GM23338 (cell line): ENCODE data around the gene PBX3. TPM values are rescaled to one million over a fixed set of nuclear protein-coding genes. Genes with fewer than 3 reads are reported as not detected.

Source experiments
- ATAC-seq: fragments of 200-7000 bp; cut with Tn5 transposase; 3 replicates; pipeline ENCODE4 v1.9.1; 2020
- DNase-seq: peaks from one replicate; pipeline ENCODE4 v3.0.0-alpha.2; 2015; ENCODE audit warnings: low spot score
- H2AFZ ChIP-seq: fragments of 200-600 bp; sonication (generic); 2 replicates; pipeline ENCODE4 v1.8.0; 2016; ENCODE audit warnings: antibody characterized with exemption, mild to moderate bottlenecking, moderate library complexity
- H3F3A ChIP-seq: fragments of 200-600 bp; sonication (generic); replicated peaks from 2 replicates; pipeline ENCODE4 v1.8.0; 2017; ENCODE audit warnings: antibody characterized with exemption, mixed run types, low read depth
- H3K27ac ChIP-seq: fragments of 200-600 bp; sonication (generic); 2 replicates; pipeline ENCODE4 v1.6.1; 2016; ENCODE audit warnings: low read depth
- H3K27me3 ChIP-seq: fragments of 200-600 bp; sonication (generic); 2 replicates; pipeline ENCODE4 v1.8.0; 2016; ENCODE audit warnings: mild to moderate bottlenecking, mixed run types, moderate library complexity; ENCODE audit not compliant: insufficient read depth
- H3K36me3 ChIP-seq: fragments of 200-600 bp; sonication (generic); 2 replicates; pipeline ENCODE4 v1.8.0; 2016; ENCODE audit warnings: mild to moderate bottlenecking; ENCODE audit not compliant: insufficient read depth
- H3K4me1 ChIP-seq: fragments of 200-600 bp; sonication (generic); 2 replicates; pipeline ENCODE4 v1.8.0; 2016; ENCODE audit warnings: mild to moderate bottlenecking, moderate library complexity; ENCODE audit not compliant: insufficient read depth
- H3K4me2 ChIP-seq: fragments of 200-600 bp; sonication (generic); 2 replicates; pipeline ENCODE4 v1.7.1; 2017; ENCODE audit warnings: mixed run types
- H3K4me3 ChIP-seq: fragments of 200-600 bp; sonication (generic); 2 replicates; pipeline ENCODE4 v1.6.1; 2016; ENCODE audit warnings: mixed run types
- H3K79me2 ChIP-seq: fragments of 200-600 bp; sonication (generic); replicated peaks from 2 replicates; pipeline ENCODE4 v1.8.0; 2017; ENCODE audit warnings: mild to moderate bottlenecking; ENCODE audit not compliant: insufficient read depth
- H3K9me2 ChIP-seq: fragments of 200-600 bp; sonication (generic); 2 replicates; pipeline ENCODE4 v1.8.0; 2017; ENCODE audit not compliant: insufficient read depth
- H4K20me1 ChIP-seq: fragments of 200-600 bp; sonication (generic); replicated peaks from 2 replicates; pipeline ENCODE4 v1.8.0; 2017; ENCODE audit warnings: mild to moderate bottlenecking; ENCODE audit not compliant: insufficient read depth
- H3K27ac Mint-ChIP-seq: 2 replicates; pipeline ENCODE4 v1.8.0; 2020; ENCODE audit warnings: inconsistent platforms, mild to moderate bottlenecking, moderate library complexity, mixed read lengths
- H3K27me3 Mint-ChIP-seq: 3 replicates; pipeline ENCODE4 v1.8.0; 2022; ENCODE audit warnings: low read depth, mild to moderate bottlenecking, moderate library complexity, mixed read lengths, inconsistent platforms; ENCODE audit not compliant: insufficient read depth, poor library complexity
- H3K36me3 Mint-ChIP-seq: 3 replicates; pipeline ENCODE4 v1.8.0; 2021; ENCODE audit warnings: low read depth, mild to moderate bottlenecking, inconsistent platforms, moderate library complexity, mixed read lengths
- H3K4me1 Mint-ChIP-seq: 3 replicates; pipeline ENCODE4 v1.8.0; 2020; ENCODE audit warnings: mild to moderate bottlenecking, inconsistent platforms, mixed read lengths
- H3K4me3 Mint-ChIP-seq: 3 replicates; pipeline ENCODE4 v1.8.0; 2021; ENCODE audit warnings: moderate library complexity, mild to moderate bottlenecking, inconsistent platforms, mixed read lengths
- H3K9me3 Mint-ChIP-seq: 3 replicates; pipeline ENCODE4 v1.8.0; 2020; ENCODE audit warnings: moderate library complexity, mild to moderate bottlenecking, inconsistent platforms, mixed read lengths
- CREB1 ChIP-seq: fragments of 250-450 bp; sonication (Bioruptor Pico); IDR thresholded peaks from 2 replicates; pipeline ENCODE4 v1.5.0; 2020; ENCODE audit warnings: low read depth, mild to moderate bottlenecking, moderate library complexity
- EZH2phosphoT487 ChIP-seq: fragments of 200-600 bp; sonication (generic); IDR thresholded peaks from one replicate; pipeline ENCODE4 v1.8.1; 2018; ENCODE audit warnings: antibody characterized with exemption; ENCODE audit not compliant: unreplicated experiment
- NANOG ChIP-seq: IDR thresholded peaks from 2 replicates; pipeline ENCODE4 v1.6.1; 2016; ENCODE audit warnings: antibody characterized with exemption, borderline replicate concordance
- ZNF331 ChIP-seq: fragments of 250-450 bp; sonication (Bioruptor Pico); IDR thresholded peaks from 2 replicates; pipeline ENCODE4 v1.5.0; 2020; ENCODE audit warnings: low read depth, mild to moderate bottlenecking, moderate library complexity
- polyA plus RNA-seq: library from polyadenylated mRNA; unstranded; fragments of >200 nt; fragmentation: Nextera tagmentation; extraction: Ambion mirVana; gene quantifications from 2 replicates; pipeline ENCODE4 v1.2.1, GENCODE V29; 2016
- total RNA-seq: library from RNA; depleted of rRNA; stranded (reverse); fragments of >200 nt; shearing (Covaris generic); gene quantifications from 2 replicates; pipeline ENCODE4 v1.2.3, GENCODE V29; 2014
- TF ChIP-seq, protein P1 (sequence below): IDR thresholded peaks from 2 replicates; pipeline ENCODE4 v1.6.1; 2016; ENCODE audit warnings: antibody characterized with exemption
- TF ChIP-seq, protein P2 (sequence below): fragments of 250-450 bp; sonication (Bioruptor Pico); IDR thresholded peaks from 2 replicates; pipeline ENCODE4 v1.5.0; 2020; ENCODE audit warnings: mild to moderate bottlenecking, moderate library complexity

The PBX3 gene
- total and polyA plus RNA-seq, 2 experiments from 2014 or later, result 28.9 to 50.5 TPM

DNA sequence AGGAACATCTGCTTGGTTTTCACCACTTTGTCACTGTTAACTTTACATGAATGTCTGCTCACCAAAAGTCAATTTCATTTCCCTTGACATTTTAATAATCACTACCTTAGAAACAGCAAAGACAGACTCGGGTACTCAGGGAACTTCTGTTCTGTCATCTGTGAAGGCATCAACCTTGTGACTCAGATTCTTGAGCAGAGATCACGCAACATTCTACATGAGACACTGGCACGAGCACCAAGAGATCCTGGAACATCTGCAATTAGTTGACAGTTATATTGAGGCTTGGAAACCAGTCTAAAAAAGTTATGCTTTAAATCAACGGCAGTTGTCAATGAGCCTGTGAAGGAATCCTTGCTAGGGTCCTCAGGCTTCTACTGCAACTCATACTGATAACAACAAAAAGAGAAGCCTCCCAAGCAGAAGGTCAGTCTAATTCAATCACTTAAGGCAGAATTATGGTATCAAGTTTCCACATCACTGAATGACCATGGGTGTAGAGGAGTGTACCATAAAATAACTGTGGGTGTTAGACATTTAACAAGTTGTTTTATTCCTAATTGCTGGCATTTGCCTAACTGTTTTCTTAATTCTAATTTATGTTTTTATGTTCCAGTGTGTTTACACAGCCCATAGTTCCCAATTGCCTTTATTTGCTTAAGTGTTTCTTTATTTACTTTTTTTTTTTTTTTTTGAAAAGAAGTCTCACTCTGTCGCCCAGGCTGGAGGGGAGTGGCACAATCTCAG, 3.3 kb upstream of the PBX3 start:
- no peak overlapping the region for H3K27ac ChIP-seq
- peaks cover 8% of the 10 kb centered on the region; the same call in 1 of the 2 replicates for H3K27me3 ChIP-seq
- H3K4me2 ChIP-seq, result no peak overlapping the region
- Mint-ChIP-seq H3K4me3 (no peak overlapping the region), H3K9me3 (no peaks in the 10 kb centered on the region), H3K27ac (no peak overlapping the region), H3K27me3 (peaks cover 12% of the 10 kb centered on the region), H3K4me1 (peaks cover 15% of the 10 kb centered on the region), H3K36me3 (peaks cover 6% of the 10 kb centered on the region)
- no peak overlapping the region for H3K4me3 ChIP-seq
- H3K79me2 ChIP-seq, result peaks cover 9% of the 10 kb centered on the region
- TF ChIP-seq, protein P1, sequence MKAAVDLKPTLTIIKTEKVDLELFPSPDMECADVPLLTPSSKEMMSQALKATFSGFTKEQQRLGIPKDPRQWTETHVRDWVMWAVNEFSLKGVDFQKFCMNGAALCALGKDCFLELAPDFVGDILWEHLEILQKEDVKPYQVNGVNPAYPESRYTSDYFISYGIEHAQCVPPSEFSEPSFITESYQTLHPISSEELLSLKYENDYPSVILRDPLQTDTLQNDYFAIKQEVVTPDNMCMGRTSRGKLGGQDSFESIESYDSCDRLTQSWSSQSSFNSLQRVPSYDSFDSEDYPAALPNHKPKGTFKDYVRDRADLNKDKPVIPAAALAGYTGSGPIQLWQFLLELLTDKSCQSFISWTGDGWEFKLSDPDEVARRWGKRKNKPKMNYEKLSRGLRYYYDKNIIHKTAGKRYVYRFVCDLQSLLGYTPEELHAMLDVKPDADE, result no peak
- TF ChIP-seq ZNF331 (no peak), EZH2phosphoT487 (no peak), CREB1 (CRISPR knock-in tag) (no peak), NANOG (no peak)
- TF ChIP-seq, protein P2, sequence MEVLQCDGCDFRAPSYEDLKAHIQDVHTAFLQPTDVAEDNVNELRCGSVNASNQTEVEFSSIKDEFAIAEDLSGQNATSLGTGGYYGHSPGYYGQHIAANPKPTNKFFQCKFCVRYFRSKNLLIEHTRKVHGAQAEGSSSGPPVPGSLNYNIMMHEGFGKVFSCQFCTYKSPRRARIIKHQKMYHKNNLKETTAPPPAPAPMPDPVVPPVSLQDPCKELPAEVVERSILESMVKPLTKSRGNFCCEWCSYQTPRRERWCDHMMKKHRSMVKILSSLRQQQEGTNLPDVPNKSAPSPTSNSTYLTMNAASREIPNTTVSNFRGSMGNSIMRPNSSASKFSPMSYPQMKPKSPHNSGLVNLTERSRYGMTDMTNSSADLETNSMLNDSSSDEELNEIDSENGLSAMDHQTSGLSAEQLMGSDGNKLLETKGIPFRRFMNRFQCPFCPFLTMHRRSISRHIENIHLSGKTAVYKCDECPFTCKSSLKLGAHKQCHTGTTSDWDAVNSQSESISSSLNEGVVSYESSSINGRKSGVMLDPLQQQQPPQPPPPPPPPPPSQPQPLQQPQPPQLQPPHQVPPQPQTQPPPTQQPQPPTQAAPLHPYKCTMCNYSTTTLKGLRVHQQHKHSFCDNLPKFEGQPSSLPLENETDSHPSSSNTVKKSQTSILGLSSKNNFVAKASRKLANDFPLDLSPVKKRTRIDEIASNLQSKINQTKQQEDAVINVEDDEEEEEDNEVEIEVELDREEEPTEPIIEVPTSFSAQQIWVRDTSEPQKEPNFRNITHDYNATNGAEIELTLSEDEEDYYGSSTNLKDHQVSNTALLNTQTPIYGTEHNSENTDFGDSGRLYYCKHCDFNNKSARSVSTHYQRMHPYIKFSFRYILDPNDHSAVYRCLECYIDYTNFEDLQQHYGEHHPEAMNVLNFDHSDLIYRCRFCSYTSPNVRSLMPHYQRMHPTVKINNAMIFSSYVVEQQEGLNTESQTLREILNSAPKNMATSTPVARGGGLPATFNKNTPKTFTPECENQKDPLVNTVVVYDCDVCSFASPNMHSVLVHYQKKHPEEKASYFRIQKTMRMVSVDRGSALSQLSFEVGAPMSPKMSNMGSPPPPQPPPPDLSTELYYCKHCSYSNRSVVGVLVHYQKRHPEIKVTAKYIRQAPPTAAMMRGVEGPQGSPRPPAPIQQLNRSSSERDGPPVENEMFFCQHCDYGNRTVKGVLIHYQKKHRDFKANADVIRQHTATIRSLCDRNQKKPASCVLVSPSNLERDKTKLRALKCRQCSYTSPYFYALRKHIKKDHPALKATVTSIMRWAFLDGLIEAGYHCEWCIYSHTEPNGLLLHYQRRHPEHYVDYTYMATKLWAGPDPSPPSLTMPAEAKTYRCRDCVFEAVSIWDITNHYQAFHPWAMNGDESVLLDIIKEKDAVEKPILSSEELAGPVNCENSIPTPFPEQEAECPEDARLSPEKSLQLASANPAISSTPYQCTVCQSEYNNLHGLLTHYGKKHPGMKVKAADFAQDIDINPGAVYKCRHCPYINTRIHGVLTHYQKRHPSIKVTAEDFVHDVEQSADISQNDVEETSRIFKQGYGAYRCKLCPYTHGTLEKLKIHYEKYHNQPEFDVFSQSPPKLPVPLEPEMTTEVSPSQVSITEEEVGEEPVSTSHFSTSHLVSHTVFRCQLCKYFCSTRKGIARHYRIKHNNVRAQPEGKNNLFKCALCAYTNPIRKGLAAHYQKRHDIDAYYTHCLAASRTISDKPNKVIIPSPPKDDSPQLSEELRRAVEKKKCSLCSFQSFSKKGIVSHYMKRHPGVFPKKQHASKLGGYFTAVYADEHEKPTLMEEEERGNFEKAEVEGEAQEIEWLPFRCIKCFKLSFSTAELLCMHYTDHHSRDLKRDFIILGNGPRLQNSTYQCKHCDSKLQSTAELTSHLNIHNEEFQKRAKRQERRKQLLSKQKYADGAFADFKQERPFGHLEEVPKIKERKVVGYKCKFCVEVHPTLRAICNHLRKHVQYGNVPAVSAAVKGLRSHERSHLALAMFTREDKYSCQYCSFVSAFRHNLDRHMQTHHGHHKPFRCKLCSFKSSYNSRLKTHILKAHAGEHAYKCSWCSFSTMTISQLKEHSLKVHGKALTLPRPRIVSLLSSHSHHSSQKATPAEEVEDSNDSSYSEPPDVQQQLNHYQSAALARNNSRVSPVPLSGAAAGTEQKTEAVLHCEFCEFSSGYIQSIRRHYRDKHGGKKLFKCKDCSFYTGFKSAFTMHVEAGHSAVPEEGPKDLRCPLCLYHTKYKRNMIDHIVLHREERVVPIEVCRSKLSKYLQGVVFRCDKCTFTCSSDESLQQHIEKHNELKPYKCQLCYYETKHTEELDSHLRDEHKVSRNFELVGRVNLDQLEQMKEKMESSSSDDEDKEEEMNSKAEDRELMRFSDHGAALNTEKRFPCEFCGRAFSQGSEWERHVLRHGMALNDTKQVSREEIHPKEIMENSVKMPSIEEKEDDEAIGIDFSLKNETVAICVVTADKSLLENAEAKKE (CRISPR knock-in tag), result no peak
- DNase-seq (no peak), ATAC-seq (no peak)
- peaks cover 16% of the 10 kb centered on the region for H3K4me1 ChIP-seq
- 0 out of 2 replicates have a peak, but pooled peaks cover 3% of the 10 kb centered on the region for H3F3A ChIP-seq
- H3K36me3 ChIP-seq, result no peaks in the 10 kb centered on the region
- H3K9me2 ChIP-seq, result peaks cover 4% of the 10 kb centered on the region; the same call in 1 of the 2 replicates
- H4K20me1 ChIP-seq, result no peaks in the 10 kb centered on the region
- H2AFZ ChIP-seq, result no peak overlapping the region
